Measurements from ENCODE around the gene CHCHD6.

GRCh38 chr3:126926684-126927400 lies 222.8 kb downstream of the CHCHD6 start:
- TF ChIP-seq CTCF (IDR thresholded peaks at IDR 0.05) (peak in 1 of 6 experiments; percentile 37), POLR2A (IDR thresholded peaks at IDR 0.05) (no peak)

All from adrenal gland (tissue), 5 donors.